Measurements from ENCODE around the gene C2CD2.

DNA sequence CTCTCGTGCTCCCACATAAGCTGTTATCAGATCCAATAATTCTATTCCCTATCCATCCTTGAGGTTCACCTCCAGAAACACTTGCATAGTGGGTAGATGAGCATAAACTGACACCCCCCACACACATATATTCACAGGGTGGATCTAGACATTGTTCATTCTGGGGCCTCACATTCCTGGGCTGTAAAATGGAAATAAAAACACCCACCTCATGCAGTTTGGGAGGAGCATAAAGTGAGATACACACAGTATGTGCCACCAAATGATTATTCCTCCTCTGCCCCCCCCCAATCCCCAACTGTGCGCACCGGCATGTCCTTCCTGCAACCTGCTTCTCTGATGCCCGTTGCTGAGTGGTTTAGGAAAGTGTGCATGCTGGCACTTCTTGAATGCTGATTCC lies 92.6 kb downstream of the C2CD2 start:
- no peak for TF ChIP-seq POLR2A (IDR thresholded peaks at IDR 0.05; ENCODE audit: low read depth, low read length)
- TF ChIP-seq POLR2AphosphoS5 (IDR thresholded peaks at IDR 0.05; ENCODE audit: low read depth, low read length): no peak
- no peak for TF ChIP-seq TAF1 (IDR thresholded peaks at IDR 0.05; ENCODE audit: borderline replicate concordance, low read depth, low read length)

Data from GM12892 (cell line).